Upper lobe of right lung (tissue), 1 donor: Measurements from ENCODE around the gene FCAMR. TPM values are rescaled to one million over a fixed set of nuclear protein-coding genes. Genes with fewer than 3 reads are reported as not detected.

Source experiments
- ATAC-seq: fragments of 200-7000 bp; cut with Tn5 transposase; one replicate; pipeline ENCODE4 v1.9.1; 2020; ENCODE audit warnings: mild to moderate bottlenecking, moderate library complexity
- DNase-seq: peaks from one replicate; pipeline ENCODE4 v3.0.0-alpha.2; 2020
- H3K27ac ChIP-seq: fragments of 200-600 bp; one replicate; pipeline ENCODE4 v1.8.0; 2022
- H3K27me3 ChIP-seq: fragments of 200-600 bp; one replicate; pipeline ENCODE4 v1.8.0; 2022; ENCODE audit warnings: mild to moderate bottlenecking
- H3K36me3 ChIP-seq: fragments of 200-600 bp; one replicate; pipeline ENCODE4 v1.8.0; 2022
- H3K4me1 ChIP-seq: fragments of 200-600 bp; one replicate; pipeline ENCODE4 v1.8.0; 2022
- H3K4me3 ChIP-seq: fragments of 200-600 bp; one replicate; pipeline ENCODE4 v1.8.0; 2022; ENCODE audit warnings: mild to moderate bottlenecking
- H3K9me3 ChIP-seq: fragments of 200-600 bp; one replicate; pipeline ENCODE4 v1.8.0; 2022
- intact Hi-C: fragments of 100-400 bp; cut with DNase I; formaldehyde crosslinking; loops from one replicate; pipeline ENCODE4 v1.11.0; 2022
- total RNA-seq: library from RNA; stranded (reverse); fragmentation: NEBNext Ultra II Directional; extraction: Animal tissue kit (Norgen Biotek cat#: 25700); gene quantifications from one replicate; pipeline ENCODE4 v1.2.1, GENCODE V29; 2021
- TF ChIP-seq, protein P1 (sequence below): fragments of 200-600 bp; IDR thresholded peaks from one replicate; pipeline ENCODE4 v1.8.0; 2022; ENCODE audit warnings: antibody characterized with exemption
- donor health status: DM: no; HTN: yes; CAD: no; lungs with severe emphysema.

The FCAMR gene
- total RNA-seq, 1 donor from 2014 or later, result not detected

DNA sequence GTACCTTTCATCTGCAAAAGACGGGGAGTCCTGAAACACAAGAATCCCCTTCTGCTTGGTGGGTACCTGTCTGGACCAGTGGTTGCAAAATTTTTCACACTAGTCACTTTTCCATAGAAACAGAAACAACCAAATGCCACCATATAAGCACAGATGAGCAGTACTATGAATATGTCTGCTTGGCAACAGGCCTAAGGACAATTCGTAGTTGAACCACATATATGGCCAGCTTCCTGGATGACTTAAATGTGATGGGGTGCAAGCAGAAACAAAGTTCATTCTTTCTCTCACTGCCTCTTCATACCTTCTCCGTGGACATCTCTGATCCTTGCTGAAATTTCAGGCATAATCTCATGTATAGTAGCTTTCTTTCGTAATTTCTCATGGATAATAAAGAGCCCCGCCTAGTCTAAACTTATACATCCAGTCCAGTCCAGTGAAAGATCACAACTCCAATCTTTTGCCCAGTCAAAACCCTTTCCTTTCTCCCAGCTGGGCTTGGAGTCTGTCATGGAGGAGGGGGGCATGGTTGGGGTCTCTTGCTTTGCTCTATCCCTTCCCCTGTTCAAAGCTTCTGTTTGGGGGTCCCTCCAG is 7.0 kb downstream of the FCAMR start:
- no peaks in the 10 kb centered on the region for H3K27me3 ChIP-seq
- H3K4me3 ChIP-seq, result no peak overlapping the region
- no peak overlapping the region for H3K27ac ChIP-seq
- no peaks in the 10 kb centered on the region for H3K36me3 ChIP-seq
- TF ChIP-seq, protein P1, sequence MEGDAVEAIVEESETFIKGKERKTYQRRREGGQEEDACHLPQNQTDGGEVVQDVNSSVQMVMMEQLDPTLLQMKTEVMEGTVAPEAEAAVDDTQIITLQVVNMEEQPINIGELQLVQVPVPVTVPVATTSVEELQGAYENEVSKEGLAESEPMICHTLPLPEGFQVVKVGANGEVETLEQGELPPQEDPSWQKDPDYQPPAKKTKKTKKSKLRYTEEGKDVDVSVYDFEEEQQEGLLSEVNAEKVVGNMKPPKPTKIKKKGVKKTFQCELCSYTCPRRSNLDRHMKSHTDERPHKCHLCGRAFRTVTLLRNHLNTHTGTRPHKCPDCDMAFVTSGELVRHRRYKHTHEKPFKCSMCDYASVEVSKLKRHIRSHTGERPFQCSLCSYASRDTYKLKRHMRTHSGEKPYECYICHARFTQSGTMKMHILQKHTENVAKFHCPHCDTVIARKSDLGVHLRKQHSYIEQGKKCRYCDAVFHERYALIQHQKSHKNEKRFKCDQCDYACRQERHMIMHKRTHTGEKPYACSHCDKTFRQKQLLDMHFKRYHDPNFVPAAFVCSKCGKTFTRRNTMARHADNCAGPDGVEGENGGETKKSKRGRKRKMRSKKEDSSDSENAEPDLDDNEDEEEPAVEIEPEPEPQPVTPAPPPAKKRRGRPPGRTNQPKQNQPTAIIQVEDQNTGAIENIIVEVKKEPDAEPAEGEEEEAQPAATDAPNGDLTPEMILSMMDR, result no peak
- no peaks in the 10 kb centered on the region for H3K9me3 ChIP-seq
- intact Hi-C loops, result no loop called here
- H3K4me1 ChIP-seq, result peaks cover 14% of the 10 kb centered on the region
- DNase-seq (no peak), ATAC-seq (no peak)

GRCh38 chr1:206962272-206962671 is 8.0 kb downstream of the FCAMR start:
- no peak for DNase-seq
- Histone ChIP-seq H3K9me3 (no peaks in the 10 kb centered on the region), H3K36me3 (no peaks in the 10 kb centered on the region), H3K27ac (no peak overlapping the region), H3K4me3 (no peak overlapping the region), H3K4me1 (peaks cover 7% of the 10 kb centered on the region), H3K27me3 (no peaks in the 10 kb centered on the region)
- ATAC-seq, result peak; percentile 50
- intact Hi-C loops, result no loop called here
- TF ChIP-seq, protein P1, result no peak

- Histone ChIP-seq H3K9me3 (no peaks in the 10 kb centered on the region), H3K4me3 (no peak overlapping the region), H3K27ac (no peak overlapping the region), H3K27me3 (no peaks in the 10 kb centered on the region), H3K4me1 (peaks cover 1% of the 10 kb centered on the region), H3K36me3 (no peaks in the 10 kb centered on the region)
- TF ChIP-seq, protein P1, result no peak
- no peak for DNase-seq
- intact Hi-C loops, result no loop called here
- no peak for ATAC-seq
These were observed 8.6 kb downstream of the FCAMR start for GRCh38 chr1:206961668-206962067.

GRCh38 chr1:206960676-206961386 is 9.4 kb downstream of the FCAMR start:
- Histone ChIP-seq H3K4me3 (no peak overlapping the region), H3K27ac (no peak overlapping the region), H3K36me3 (no peaks in the 10 kb centered on the region), H3K4me1 (no peaks in the 10 kb centered on the region), H3K9me3 (no peaks in the 10 kb centered on the region), H3K27me3 (no peaks in the 10 kb centered on the region)
- TF ChIP-seq, protein P1, result no peak
- no peak for ATAC-seq
- no peak for DNase-seq
- intact Hi-C loops, result no loop called here

DNA sequence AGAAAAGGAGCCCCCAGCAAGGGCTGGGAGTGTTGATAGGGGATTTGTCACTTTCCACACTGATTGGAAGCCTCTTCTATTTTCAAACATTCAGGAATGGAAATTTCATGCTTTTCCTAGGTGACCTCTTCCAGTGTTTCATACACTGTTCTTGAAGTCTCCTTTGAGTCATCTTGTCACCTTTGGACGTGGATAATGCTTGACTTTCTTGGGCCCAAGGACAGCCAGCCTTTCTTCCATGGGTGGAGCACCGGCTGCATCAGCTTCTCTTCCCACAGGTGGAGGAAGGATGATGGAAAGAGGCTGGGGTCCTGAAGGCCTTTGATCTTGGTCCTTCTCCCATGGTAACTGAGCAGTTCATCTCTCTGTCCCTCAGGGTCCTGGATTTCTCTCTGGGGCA is 12.1 kb downstream of the FCAMR start:
- H3K27me3 ChIP-seq, result no peaks in the 10 kb centered on the region
- DNase-seq (no peak), ATAC-seq (no peak)
- H3K9me3 ChIP-seq, result no peaks in the 10 kb centered on the region
- H3K4me3 ChIP-seq, result no peak overlapping the region
- H3K27ac ChIP-seq, result no peak overlapping the region
- TF ChIP-seq, protein P1, result no peak
- no peaks in the 10 kb centered on the region for H3K36me3 ChIP-seq
- intact Hi-C loops, result no loop called here
- H3K4me1 ChIP-seq, result no peaks in the 10 kb centered on the region
